Activated T-cell treated with anti-CD3 and anti-CD28 coated beads, Interleukin-2, amount 50 U/mL, for 72 hours (primary cell): ENCODE measurements around the gene STK11IP. TPM values are rescaled to one million over a fixed set of nuclear protein-coding genes. Genes with fewer than 3 reads are reported as not detected.

Experiments used
- ATAC-seq, 2 donors: fragments of 150-1000 bp; cut with Tn5 transposase; replicated peaks in 1 of 2; 2 replicates each; pipeline ENCODE4 v1.10.0; 2021; ENCODE audit warnings: moderate library complexity in 2 of 2, mild to moderate bottlenecking in 1 of 2
- DNase-seq, 2 donors: peaks; one replicate each; pipeline ENCODE4 v3.0.0; 2021 to 2022; ENCODE audit warnings: mixed read lengths in 1 of 2
- H3K27ac Mint-ChIP-seq: one replicate; pipeline ENCODE4 v1.8.0; 2022; ENCODE audit warnings: mild to moderate bottlenecking, moderate library complexity, mixed read lengths
- H3K27me3 Mint-ChIP-seq: one replicate; pipeline ENCODE4 v1.8.0; 2022; ENCODE audit warnings: low read depth, mixed read lengths
- H3K36me3 Mint-ChIP-seq, 2 donors: one replicate each; pipeline ENCODE4 v1.8.0; 2022; ENCODE audit warnings: mixed read lengths in 2 of 2, mild to moderate bottlenecking in 1 of 2; ENCODE audit not compliant: insufficient read depth in 2 of 2
- H3K4me1 Mint-ChIP-seq: one replicate; pipeline ENCODE4 v1.8.0; 2022; ENCODE audit warnings: low read depth, mixed read lengths
- H3K4me3 Mint-ChIP-seq, 2 donors: one replicate each; pipeline ENCODE4 v1.8.0; 2022; ENCODE audit warnings: mild to moderate bottlenecking in 2 of 2, mixed read lengths in 2 of 2, moderate library complexity in 2 of 2
- H3K9me3 Mint-ChIP-seq, 2 donors: one replicate each; pipeline ENCODE4 v1.8.0; 2022; ENCODE audit warnings: mixed read lengths in 2 of 2
- total RNA-seq, 2 donors: library from RNA; stranded (reverse); gene quantifications; one replicate each; pipeline ENCODE4 v1.2.3, GENCODE V29; 2022

Gene STK11IP
- total RNA-seq, 2 donors from 2014 or later: 27.0 to 27.8 TPM

GRCh38 chr2:219638948-219639755, 41.5 kb downstream of the STK11IP start:
- H3K36me3 Mint-ChIP-seq: no peaks in the 10 kb centered on the region
- H3K27ac Mint-ChIP-seq: no peak overlapping the region
- no peaks in the 10 kb centered on the region for H3K27me3 Mint-ChIP-seq
- no peaks in the 10 kb centered on the region for H3K9me3 Mint-ChIP-seq
- H3K4me3 Mint-ChIP-seq: no peak overlapping the region
- ATAC-seq (no peak), DNase-seq (no peak)
- peaks cover 13% of the 10 kb centered on the region for H3K4me1 Mint-ChIP-seq

- Mint-ChIP-seq H3K36me3 (no peaks in the 10 kb centered on the region), H3K4me3 (no peak overlapping the region), H3K27me3 (peaks cover 8% of the 10 kb centered on the region), H3K4me1 (peaks cover 13% of the 10 kb centered on the region), H3K9me3 (no peaks in the 10 kb centered on the region), H3K27ac (no peak overlapping the region)
- no peak for DNase-seq
- no peak for ATAC-seq
Observed at GRCh38 chr2:219641390-219642068, 43.9 kb downstream of the STK11IP start.

- Mint-ChIP-seq H3K27ac (no peak overlapping the region), H3K36me3 (no peaks in the 10 kb centered on the region), H3K4me1 (peaks cover 13% of the 10 kb centered on the region), H3K9me3 (no peaks in the 10 kb centered on the region), H3K4me3 (no peak overlapping the region), H3K27me3 (peaks cover 8% of the 10 kb centered on the region)
- no peak for ATAC-seq
- DNase-seq: no peak
Observed at GRCh38 chr2:219642069-219642454, 44.4 kb downstream of the STK11IP start.

- no peaks in the 10 kb centered on the region for H3K36me3 Mint-ChIP-seq
- peaks cover 8% of the 10 kb centered on the region for H3K27me3 Mint-ChIP-seq
- H3K4me1 Mint-ChIP-seq: peaks cover 13% of the 10 kb centered on the region
- no peaks in the 10 kb centered on the region for H3K9me3 Mint-ChIP-seq
- H3K27ac Mint-ChIP-seq: no peak overlapping the region
- H3K4me3 Mint-ChIP-seq: no peak overlapping the region
- DNase-seq: peak; percentile 89 to 94
- peak; percentile 98 to 99 for ATAC-seq
Observed at GRCh38 chr2:219642465-219643083, 44.9 kb downstream of the STK11IP start.

- H3K27ac Mint-ChIP-seq: no peak overlapping the region
- H3K4me3 Mint-ChIP-seq: no peak overlapping the region
- no peak for ATAC-seq
- H3K4me1 Mint-ChIP-seq: peaks cover 13% of the 10 kb centered on the region
- no peak for DNase-seq
- H3K27me3 Mint-ChIP-seq: peaks cover 8% of the 10 kb centered on the region
- no peaks in the 10 kb centered on the region for H3K36me3 Mint-ChIP-seq
- no peaks in the 10 kb centered on the region for H3K9me3 Mint-ChIP-seq
Observed at GRCh38 chr2:219643084-219643473, 45.4 kb downstream of the STK11IP start.

GRCh38 chr2:219643788-219644398, 46.2 kb downstream of the STK11IP start:
- Mint-ChIP-seq H3K36me3 (no peaks in the 10 kb centered on the region), H3K4me1 (peaks cover 13% of the 10 kb centered on the region), H3K4me3 (no peak overlapping the region), H3K27ac (no peak overlapping the region), H3K9me3 (no peaks in the 10 kb centered on the region), H3K27me3 (peaks cover 8% of the 10 kb centered on the region)
- ATAC-seq: no peak
- DNase-seq: no peak

- Mint-ChIP-seq H3K9me3 (no peaks in the 10 kb centered on the region), H3K4me3 (no peak overlapping the region), H3K27ac (no peak overlapping the region), H3K36me3 (no peaks in the 10 kb centered on the region), H3K4me1 (peaks cover 13% of the 10 kb centered on the region), H3K27me3 (peaks cover 8% of the 10 kb centered on the region)
- DNase-seq: no peak
- no peak for ATAC-seq
Observed at GRCh38 chr2:219644801-219645480, 47.3 kb downstream of the STK11IP start.

- peaks cover 13% of the 10 kb centered on the region for H3K4me1 Mint-ChIP-seq
- no peaks in the 10 kb centered on the region for H3K36me3 Mint-ChIP-seq
- peaks cover 8% of the 10 kb centered on the region for H3K27me3 Mint-ChIP-seq
- DNase-seq (no peak), ATAC-seq (no peak)
- H3K9me3 Mint-ChIP-seq: no peaks in the 10 kb centered on the region
- H3K27ac Mint-ChIP-seq: no peak overlapping the region
- no peak overlapping the region for H3K4me3 Mint-ChIP-seq
Observed at GRCh38 chr2:219645631-219646527, 48.2 kb downstream of the STK11IP start.

- Mint-ChIP-seq H3K4me3 (no peak overlapping the region), H3K4me1 (no peaks in the 10 kb centered on the region), H3K36me3 (no peaks in the 10 kb centered on the region), H3K27ac (no peak overlapping the region), H3K27me3 (peaks cover 15% of the 10 kb centered on the region), H3K9me3 (no peaks in the 10 kb centered on the region)
- no peak for ATAC-seq
- DNase-seq: no peak
Observed at GRCh38 chr2:219648176-219648575, 50.5 kb downstream of the STK11IP start.

GRCh38 chr2:219648963-219649362, 51.3 kb downstream of the STK11IP start:
- H3K27me3 Mint-ChIP-seq: peaks cover 15% of the 10 kb centered on the region
- no peaks in the 10 kb centered on the region for H3K36me3 Mint-ChIP-seq
- DNase-seq (no peak), ATAC-seq (no peak)
- no peak overlapping the region for H3K27ac Mint-ChIP-seq
- no peaks in the 10 kb centered on the region for H3K4me1 Mint-ChIP-seq
- H3K4me3 Mint-ChIP-seq: no peak overlapping the region
- no peaks in the 10 kb centered on the region for H3K9me3 Mint-ChIP-seq

- ATAC-seq (no peak), DNase-seq (no peak)
- H3K9me3 Mint-ChIP-seq: no peaks in the 10 kb centered on the region
- no peaks in the 10 kb centered on the region for H3K36me3 Mint-ChIP-seq
- H3K27ac Mint-ChIP-seq: no peak overlapping the region
- H3K27me3 Mint-ChIP-seq: peaks cover 9% of the 10 kb centered on the region
- H3K4me1 Mint-ChIP-seq: no peaks in the 10 kb centered on the region
- no peak overlapping the region for H3K4me3 Mint-ChIP-seq
Observed at GRCh38 chr2:219650426-219651248, 53.0 kb downstream of the STK11IP start.
